ENCODE measurements around the gene ARHGAP27.
A peak's percentile ranks its signal among the peaks of the same experiment; 100 is the strongest.

The ARHGAP27 gene

GRCh38 chr17:45430738-45431530 lies 1.7 kb downstream of the ARHGAP27 start:
- Mint-ChIP-seq H3K27ac (no peak overlapping the region), H3K4me1 (peaks cover 40% of the 10 kb centered on the region), H3K4me3 (peak overlapping the region; percentile 74), H3K36me3 (ENCODE audit: low read depth) (no peaks in the 10 kb centered on the region), H3K9me3 (no peaks in the 10 kb centered on the region), H3K27me3 (ENCODE audit: low read depth, poor library complexity) (peaks cover 86% of the 10 kb centered on the region)
- no peak for TF ChIP-seq CTCF (IDR thresholded peaks at IDR 0.05)
- DNase-seq: no peak

GRCh38 chr17:45430006-45430737 lies 2.5 kb downstream of the ARHGAP27 start:
- Mint-ChIP-seq H3K9me3 (no peaks in the 10 kb centered on the region), H3K4me3 (peak overlapping the region; percentile 55), H3K27ac (no peak overlapping the region), H3K4me1 (peaks cover 36% of the 10 kb centered on the region), H3K36me3 (ENCODE audit: low read depth) (no peaks in the 10 kb centered on the region), H3K27me3 (ENCODE audit: low read depth, poor library complexity) (peaks cover 82% of the 10 kb centered on the region)
- no peak for DNase-seq
- no peak for TF ChIP-seq CTCF (IDR thresholded peaks at IDR 0.05)

- Mint-ChIP-seq H3K4me3 (peak overlapping the region; percentile 58), H3K27ac (no peak overlapping the region), H3K36me3 (ENCODE audit: low read depth) (no peaks in the 10 kb centered on the region), H3K27me3 (ENCODE audit: low read depth, poor library complexity) (peaks cover 76% of the 10 kb centered on the region), H3K9me3 (no peaks in the 10 kb centered on the region), H3K4me1 (peaks cover 40% of the 10 kb centered on the region)
- peak; percentile 55 for DNase-seq
- TF ChIP-seq CTCF (IDR thresholded peaks at IDR 0.05): no peak
Observed at GRCh38 chr17:45429339-45430005, 3.2 kb downstream of the ARHGAP27 start.

- no peaks in the 10 kb centered on the region for H3K36me3 Mint-ChIP-seq (ENCODE audit: low read depth)
- DNase-seq: no peak
- no peak for TF ChIP-seq CTCF (IDR thresholded peaks at IDR 0.05)
- H3K4me3 Mint-ChIP-seq: peak overlapping the region; percentile 58
- H3K27me3 Mint-ChIP-seq (ENCODE audit: low read depth, poor library complexity): peaks cover 70% of the 10 kb centered on the region
- peaks cover 45% of the 10 kb centered on the region for H3K4me1 Mint-ChIP-seq
- no peaks in the 10 kb centered on the region for H3K9me3 Mint-ChIP-seq
- no peak overlapping the region for H3K27ac Mint-ChIP-seq
Observed at GRCh38 chr17:45428931-45429338, 3.7 kb downstream of the ARHGAP27 start.

- TF ChIP-seq CTCF (IDR thresholded peaks at IDR 0.05): peak; percentile 100
- peaks cover 62% of the 10 kb centered on the region for H3K27me3 Mint-ChIP-seq (ENCODE audit: low read depth, poor library complexity)
- peak overlapping the region; percentile 52 for H3K4me3 Mint-ChIP-seq
- H3K36me3 Mint-ChIP-seq (ENCODE audit: low read depth): no peaks in the 10 kb centered on the region
- DNase-seq: peak; percentile 89
- H3K27ac Mint-ChIP-seq: no peak overlapping the region
- no peaks in the 10 kb centered on the region for H3K9me3 Mint-ChIP-seq
- H3K4me1 Mint-ChIP-seq: peaks cover 49% of the 10 kb centered on the region
Observed at GRCh38 chr17:45428050-45428617, 4.5 kb downstream of the ARHGAP27 start.
